Measurements from ENCODE around the gene IST1. TPM values are rescaled to one million over a fixed set of nuclear protein-coding genes. Genes with fewer than 3 reads are reported as not detected.
A peak's percentile ranks its signal among the peaks of the same experiment; 100 is the strongest.
"Not testable (repeated sequence)": the region's sequence is repeated elsewhere in the genome, so short reads cannot be mapped to it uniquely, and the experiment has no call there.

Gene IST1
- total RNA-seq, 1 donor from 2014 or later: 189 TPM

- no peak for ATAC-seq
- intact Hi-C loops (cut with DNase I): no loop called here
- no peak for DNase-seq (ENCODE audit: low spot score)
These were observed 22.1 kb upstream of the IST1 start for GRCh38 chr16:71873199-71873598.

GRCh38 chr16:71878911-71879310, 16.4 kb upstream of the IST1 start:
- intact Hi-C loops (cut with DNase I): no loop called here
- ATAC-seq (no peak), DNase-seq (ENCODE audit: low spot score) (no peak)

- DNase-seq (ENCODE audit: low spot score) (no peak), ATAC-seq (no peak)
- intact Hi-C loops (cut with DNase I): no loop called here
These were observed 15.2 kb upstream of the IST1 start for GRCh38 chr16:71880176-71880575.

- DNase-seq (ENCODE audit: low spot score) (peak; percentile 70), ATAC-seq (peak; percentile 77)
- intact Hi-C loops (cut with DNase I): no loop called here
These were observed 12.7 kb upstream of the IST1 start for GRCh38 chr16:71882505-71883167.

GRCh38 chr16:71883168-71883848, 12.0 kb upstream of the IST1 start:
- intact Hi-C loops (cut with DNase I): no loop called here

GRCh38 chr16:71883849-71884638, 11.3 kb upstream of the IST1 start, which contains the start of gene ZNF821:
ZNF821 (minus strand) TSS chr16:71884182; CDS start chr16:71879946, 4,236 bp downstream.
- intact Hi-C loops (cut with DNase I): no loop called here
- DNase-seq (ENCODE audit: low spot score): peak; percentile 88
- peak; percentile 89 for ATAC-seq

More at GRCh38 chr16:71883168-71883848, 12.0 kb upstream of the IST1 start:
- peak; percentile 69 for DNase-seq (ENCODE audit: low spot score)
- peak; percentile 58 for ATAC-seq

GRCh38 chr16:71885261-71885650, 10.1 kb upstream of the IST1 start:
- ATAC-seq (no peak), DNase-seq (ENCODE audit: low spot score) (no peak)
- intact Hi-C loops (cut with DNase I): no loop called here

GRCh38 chr16:71889147-71889546, 6.2 kb upstream of the IST1 start:
- intact Hi-C loops (cut with DNase I): no loop called here
- DNase-seq (ENCODE audit: low spot score) (no peak), ATAC-seq (no peak)

- DNase-seq (ENCODE audit: low spot score) (no peak), ATAC-seq (no peak)
- intact Hi-C loops (cut with DNase I): no loop called here
These were observed 1.5 kb upstream of the IST1 start for GRCh38 chr16:71893888-71894228.

- DNase-seq (ENCODE audit: low spot score): peak; percentile 68
- intact Hi-C loops (cut with DNase I): no loop called here
- ATAC-seq: peak; percentile 41
These were observed 956 bp upstream of the IST1 start for GRCh38 chr16:71894229-71894920.

GRCh38 chr16:71895679-71896365, 491 bp downstream of the IST1 start:
- peak; percentile 53 for ATAC-seq
- intact Hi-C loops (cut with DNase I): no loop called here

GRCh38 chr16:71896764-71897368, 1.5 kb downstream of the IST1 start:
- DNase-seq (ENCODE audit: low spot score): no peak

More at GRCh38 chr16:71895679-71896365, 491 bp downstream of the IST1 start:
- DNase-seq (ENCODE audit: low spot score): peak; percentile 70

GRCh38 chr16:71899171-71899570, 3.8 kb downstream of the IST1 start:
- intact Hi-C loops (cut with DNase I): no loop called here
- ATAC-seq (no peak), DNase-seq (ENCODE audit: low spot score) (no peak)

More at GRCh38 chr16:71896764-71897368, 1.5 kb downstream of the IST1 start:
- ATAC-seq: no peak
- intact Hi-C loops (cut with DNase I): no loop called here

- intact Hi-C loops (cut with DNase I): no loop called here
- no peak for DNase-seq (ENCODE audit: low spot score)
- ATAC-seq: no peak
These were observed 7.5 kb downstream of the IST1 start for GRCh38 chr16:71902656-71903365.

- ATAC-seq (no peak), DNase-seq (ENCODE audit: low spot score) (no peak)
- intact Hi-C loops (cut with DNase I): no loop called here
These were observed 8.3 kb downstream of the IST1 start for GRCh38 chr16:71903608-71904007.

GRCh38 chr16:71904239-71904638, 8.9 kb downstream of the IST1 start:
- intact Hi-C loops (cut with DNase I): no loop called here
- DNase-seq (ENCODE audit: low spot score): no peak
- no peak for ATAC-seq

GRCh38 chr16:71905765-71906164, 10.4 kb downstream of the IST1 start:
- not testable (repeated sequence) for ATAC-seq; DNase-seq (ENCODE audit: low spot score)

GRCh38 chr16:71911121-71911520, 15.8 kb downstream of the IST1 start:
- DNase-seq (ENCODE audit: low spot score) (no peak), ATAC-seq (no peak)
- intact Hi-C loops (cut with DNase I): no loop called here

More at GRCh38 chr16:71905765-71906164, 10.4 kb downstream of the IST1 start:
- intact Hi-C loops (cut with DNase I): not testable (repeated sequence)

All from sciatic nerve (tissue), 2 donors.